GM12801 (cell line): ENCODE data around the gene SGMS1.

Source experiments
- CTCF ChIP-seq: IDR thresholded peaks from one replicate; pipeline ENCODE4 v1.5.1; 2011; ENCODE audit warnings: control low read depth; ENCODE audit not compliant: insufficient read length; ENCODE audit errors: extremely low read depth

Gene SGMS1

GRCh38 chr10:50346942-50347341 lies 276.8 kb downstream of the SGMS1 start:
- TF ChIP-seq CTCF = no peak

GRCh38 chr10:50345545-50345944 lies 278.2 kb downstream of the SGMS1 start:
- TF ChIP-seq CTCF = no peak

DNA sequence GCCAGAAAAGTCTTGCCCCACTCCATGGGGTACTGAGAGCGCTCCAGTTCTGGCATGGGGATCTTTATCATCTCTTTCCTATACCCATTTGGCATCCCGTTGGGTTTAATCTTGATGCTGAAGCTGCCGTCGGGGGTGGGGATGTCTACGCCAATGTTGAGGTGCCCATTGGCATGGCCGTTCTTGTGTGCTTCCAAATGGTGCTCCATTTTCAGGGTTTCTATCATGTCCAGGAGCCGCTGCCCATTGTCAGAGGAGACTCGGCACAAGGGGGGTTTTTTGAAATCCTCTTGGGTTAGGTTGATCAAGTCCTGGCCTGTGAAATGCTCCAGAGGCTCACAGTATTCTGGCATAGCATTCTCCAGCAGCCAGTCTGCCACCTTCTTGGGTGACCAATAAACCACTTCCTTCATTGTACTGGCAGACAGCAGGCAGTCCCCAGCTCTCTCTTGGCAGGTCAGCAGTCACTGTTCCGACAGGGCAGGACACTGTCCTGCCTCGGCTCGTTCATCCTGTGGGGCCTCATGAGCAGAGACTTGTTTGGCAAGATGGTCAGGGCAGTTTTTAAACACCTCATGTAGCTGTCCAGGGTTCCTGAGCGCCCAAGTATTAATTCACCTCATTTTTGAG lies 279.9 kb downstream of the SGMS1 start:
- TF ChIP-seq CTCF = no peak

GRCh38 chr10:50341987-50342386 lies 281.8 kb downstream of the SGMS1 start:
- TF ChIP-seq CTCF = no peak

- TF ChIP-seq CTCF = no peak
Measured at GRCh38 chr10:50336140-50336539, 287.6 kb downstream of the SGMS1 start.

GRCh38 chr10:50335397-50335796 lies 288.4 kb downstream of the SGMS1 start:
- TF ChIP-seq CTCF = no peak

DNA sequence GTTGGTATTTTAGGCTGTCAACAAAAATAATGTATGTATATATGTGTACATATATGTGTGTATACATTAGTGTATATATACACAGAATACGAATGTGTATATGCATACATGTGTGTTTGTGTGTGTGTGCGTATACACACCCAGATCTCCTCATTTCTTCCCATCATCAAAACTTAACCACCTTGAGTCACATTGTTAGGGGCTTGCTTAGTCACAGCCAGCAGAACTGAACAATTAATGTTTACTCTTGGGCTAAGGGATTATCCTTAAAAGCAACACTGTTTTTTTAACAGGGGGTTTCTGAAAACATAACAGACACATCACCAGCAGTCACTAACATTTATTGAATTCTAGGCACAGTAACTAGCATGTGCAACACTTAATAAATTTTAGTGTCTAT lies 289.5 kb downstream of the SGMS1 start:
- no peak for TF ChIP-seq CTCF

DNA sequence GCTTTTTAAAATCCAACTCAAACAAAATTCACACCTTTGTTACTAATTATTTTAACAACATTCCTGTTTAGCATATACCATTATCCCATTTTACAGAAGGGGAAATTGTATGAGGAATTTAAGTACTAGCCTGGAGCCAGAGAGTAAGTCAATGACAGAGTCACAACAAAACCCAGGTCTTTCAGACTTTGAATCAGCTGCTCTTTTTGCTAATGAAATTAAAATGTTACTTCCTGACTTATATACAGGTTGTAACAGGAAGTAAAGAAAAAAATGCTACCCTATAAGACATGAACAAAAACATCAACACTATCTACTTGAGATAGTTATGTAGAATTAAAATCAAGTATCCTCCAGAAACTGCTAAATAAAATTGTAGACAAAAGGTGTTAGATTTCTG lies 289.9 kb downstream of the SGMS1 start:
- TF ChIP-seq CTCF = no peak
